T47D (cell line): Measurements from ENCODE around the gene TLR10.
"Not testable (repeated sequence)": the region's sequence is repeated elsewhere in the genome, so short reads cannot be mapped to it uniquely, and the experiment has no call there.

ENCODE experiments used
- DNase-seq, 2 experiments: peaks; one replicate each; pipeline versions ENCODE4 v3.0.0 to v3.0.0-alpha.2; 2011 to 2012; ENCODE audit warnings: low read depth in 1 of 2, low spot score in 1 of 2
- JUND ChIP-seq: IDR thresholded peaks from 2 replicates; pipeline ENCODE4 v1.6.1; 2012; ENCODE audit warnings: low read depth
- in situ Hi-C: cut with HindIII; loops from 2 replicates; pipeline ENCODE4 v1.10.0; 2016; ENCODE audit warnings: low sequenced_read_pairs, low pct_unique_long_range_greater_than_20kb

The TLR10 gene

DNA sequence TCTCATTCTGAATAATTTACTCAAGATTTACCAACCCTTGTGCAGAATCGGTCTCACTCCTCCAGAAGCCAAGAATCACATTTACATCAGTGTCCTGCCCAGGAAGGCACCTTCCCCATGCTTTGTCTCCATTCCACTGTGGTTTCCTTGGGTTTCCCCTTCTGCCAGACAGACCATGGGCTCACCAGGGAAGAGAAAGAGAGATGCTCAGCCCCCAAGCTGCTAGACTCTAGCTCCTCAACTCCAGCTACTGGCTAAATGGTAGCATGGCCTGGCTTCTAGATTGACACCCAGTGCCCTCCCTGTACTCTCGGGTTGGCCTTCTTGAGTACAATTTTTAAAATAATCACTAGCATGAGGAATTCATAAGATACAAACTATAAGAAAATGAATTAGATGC, 12.9 kb downstream of the TLR10 start:
- TF ChIP-seq JUND: no peak
- DNase-seq: no peak
- in situ Hi-C loops: no loop called here

DNA sequence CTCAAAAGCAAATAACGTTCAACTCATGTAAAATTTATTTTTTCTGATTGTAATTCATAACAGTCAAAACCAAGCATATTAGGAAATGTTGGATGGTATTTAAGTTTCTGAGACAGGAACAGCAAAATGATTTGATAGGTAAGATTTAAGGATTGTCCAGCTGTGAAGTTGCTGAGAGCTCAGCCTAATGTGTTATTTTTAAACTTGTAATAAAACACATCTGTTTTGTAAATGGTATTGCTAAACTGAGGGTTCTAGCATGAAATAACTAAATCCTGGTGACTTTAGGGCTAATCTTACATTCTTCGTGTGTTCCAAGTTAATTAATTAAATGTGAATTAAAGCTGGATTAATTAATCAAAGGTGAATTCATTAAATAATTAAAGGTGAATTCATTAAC, 13.3 kb downstream of the TLR10 start:
- DNase-seq: no peak
- in situ Hi-C loops: no loop called here
- TF ChIP-seq JUND: no peak

DNA sequence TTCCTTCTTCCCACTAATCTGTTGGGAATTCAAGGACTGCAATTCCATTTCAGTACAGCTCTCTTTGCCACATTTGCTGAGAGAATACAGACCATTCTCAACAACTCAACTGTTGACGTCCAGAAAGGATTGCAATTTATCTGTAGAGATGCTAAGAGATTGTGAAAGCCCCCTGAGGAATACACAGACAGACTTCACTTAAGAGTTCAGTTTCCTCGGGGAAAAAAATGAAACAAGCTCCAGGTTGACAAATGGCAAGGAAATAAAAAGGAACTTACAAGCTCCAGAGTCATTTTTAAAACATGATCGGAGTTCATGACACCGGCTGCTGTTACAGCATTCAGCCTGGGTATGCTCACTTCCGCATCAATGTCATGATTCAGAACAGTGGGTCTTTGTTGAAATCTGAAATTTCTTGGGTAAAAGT, 13.8 kb downstream of the TLR10 start:
- in situ Hi-C loops: no loop called here
- DNase-seq: no peak
- no peak for TF ChIP-seq JUND

DNA sequence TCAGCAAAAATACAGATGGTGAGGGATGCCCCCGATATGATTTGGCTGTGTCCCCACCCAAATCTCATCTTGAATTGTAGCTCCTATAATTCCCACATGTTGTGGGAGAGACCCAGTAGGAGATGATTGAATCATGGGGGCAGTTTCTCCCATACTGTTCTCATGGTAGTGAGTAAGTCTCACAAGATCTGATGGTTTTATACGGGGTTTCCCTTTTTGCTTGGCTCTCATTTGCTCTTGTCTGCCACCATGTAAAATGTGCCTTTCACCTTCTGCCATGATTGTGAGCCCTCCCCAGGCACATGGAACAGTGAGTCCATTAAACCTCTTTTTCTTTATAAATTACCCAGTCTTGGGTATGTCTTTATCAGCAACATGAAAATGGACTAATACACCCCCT, 15.8 kb downstream of the TLR10 start:
- in situ Hi-C loops, DNase-seq: not testable (repeated sequence)

DNA sequence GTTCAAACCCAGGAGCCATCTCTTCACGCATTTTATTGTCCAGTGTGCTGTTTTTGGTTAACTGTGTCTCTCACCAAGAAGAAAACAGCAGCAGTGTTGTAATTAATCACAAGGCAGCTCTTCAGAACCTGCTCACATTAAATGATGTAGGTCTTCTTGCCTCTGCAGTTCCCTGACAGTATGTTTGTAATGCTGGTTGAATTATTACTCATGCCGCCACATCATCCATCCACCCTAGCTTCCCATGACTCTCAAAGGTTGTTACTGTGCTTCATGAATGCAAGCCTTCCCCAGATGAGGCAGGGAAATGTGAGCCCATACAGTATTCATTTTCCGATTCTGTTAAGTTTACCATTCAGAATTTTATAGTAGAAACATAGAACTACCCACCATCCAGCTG, 17.4 kb downstream of the TLR10 start:
- in situ Hi-C loops: no loop called here
- no peak for TF ChIP-seq JUND
- DNase-seq: no peak

DNA sequence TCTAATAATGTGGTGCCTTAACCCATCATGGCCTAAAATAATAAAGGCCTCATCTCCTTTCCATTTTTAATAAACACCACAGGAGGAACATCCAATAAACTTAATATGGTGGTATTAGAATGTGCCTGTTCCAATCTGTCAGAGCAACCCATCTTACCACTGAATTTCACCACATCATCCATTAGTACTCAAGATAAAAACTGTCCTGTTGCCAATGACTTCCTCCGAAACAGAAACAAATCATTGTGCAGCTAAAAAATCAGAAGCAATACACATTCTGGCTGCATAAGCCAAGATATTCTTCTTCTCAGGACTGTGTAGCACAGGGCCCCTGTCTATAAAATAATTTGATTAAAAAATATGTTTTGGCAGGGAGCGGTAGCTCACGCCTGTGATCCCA, 18.5 kb downstream of the TLR10 start:
- TF ChIP-seq JUND: no peak
- DNase-seq: no peak
- in situ Hi-C loops: no loop called here

DNA sequence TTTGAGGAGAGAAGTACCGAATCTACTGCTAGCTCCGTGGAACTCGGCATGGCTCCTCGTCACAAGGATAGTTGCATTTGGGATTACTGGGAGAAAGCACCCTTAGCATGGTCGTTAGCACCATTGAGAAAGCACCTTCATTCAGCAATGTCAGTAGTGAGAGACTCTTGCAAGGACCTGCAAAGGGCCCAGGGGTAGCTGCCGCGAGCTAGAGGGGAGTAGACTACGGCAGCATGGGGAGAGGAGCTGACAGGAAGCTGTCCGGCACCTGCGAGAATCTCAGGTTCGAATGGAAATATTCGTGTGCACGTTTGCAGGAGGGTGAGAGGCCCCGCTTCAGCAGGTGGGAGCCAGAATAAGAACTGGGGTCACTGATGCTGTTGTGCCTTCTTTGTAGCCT, 20.2 kb downstream of the TLR10 start:
- in situ Hi-C loops: no loop called here
- DNase-seq: no peak
- no peak for TF ChIP-seq JUND

DNA sequence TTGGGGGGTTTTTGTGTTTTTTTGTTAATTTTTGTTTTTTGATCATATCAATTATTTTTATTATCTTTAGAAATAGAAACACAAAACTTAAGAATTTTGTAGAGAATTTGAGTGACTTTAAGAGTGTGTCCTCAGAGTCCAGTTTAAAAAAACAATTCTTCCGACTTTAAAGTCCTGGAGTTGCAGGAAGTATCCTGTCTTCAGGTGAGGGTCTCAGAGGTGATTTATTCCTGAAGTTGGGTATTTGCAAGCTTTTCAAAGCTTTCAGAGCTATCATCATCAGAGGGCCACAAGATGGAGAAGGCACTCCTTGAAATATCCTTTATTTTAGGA, 23.0 kb downstream of the TLR10 start:
- in situ Hi-C loops: no loop called here
- no peak for TF ChIP-seq JUND
- DNase-seq: no peak

DNA sequence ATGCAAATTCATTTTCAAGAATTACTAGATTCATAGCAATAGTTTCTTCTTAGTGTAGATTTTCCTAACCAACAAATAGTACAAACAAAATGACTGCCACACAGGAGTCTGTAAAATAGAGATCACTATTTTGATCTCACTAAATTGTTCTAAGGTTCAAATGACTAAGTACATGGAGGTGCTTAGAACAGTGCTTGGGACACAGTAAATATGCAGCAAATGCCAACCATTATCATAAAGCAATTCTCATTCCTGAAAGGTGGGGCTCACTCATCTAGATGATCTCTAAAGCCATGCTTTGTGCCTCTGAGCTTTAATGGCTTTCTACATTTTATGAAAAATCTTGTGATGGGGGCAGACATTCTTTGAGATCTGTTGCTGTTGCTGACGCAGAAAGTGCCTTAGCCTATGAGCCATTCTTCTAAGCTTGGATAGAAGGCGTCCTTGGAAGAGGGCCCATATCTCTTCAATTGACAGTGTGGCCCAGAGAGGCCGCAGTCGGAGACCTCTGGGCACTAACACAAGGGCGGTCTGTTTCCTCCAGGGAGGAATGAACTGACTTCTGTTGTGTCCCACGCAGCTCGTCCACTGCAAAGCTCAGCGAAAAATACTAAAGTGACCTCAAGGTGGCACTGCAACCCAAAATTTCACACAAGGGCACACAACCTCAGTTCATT, 23.5 kb downstream of the TLR10 start:
- in situ Hi-C loops: no loop called here
- DNase-seq: peak; percentile 5 to 20
- no peak for TF ChIP-seq JUND

DNA sequence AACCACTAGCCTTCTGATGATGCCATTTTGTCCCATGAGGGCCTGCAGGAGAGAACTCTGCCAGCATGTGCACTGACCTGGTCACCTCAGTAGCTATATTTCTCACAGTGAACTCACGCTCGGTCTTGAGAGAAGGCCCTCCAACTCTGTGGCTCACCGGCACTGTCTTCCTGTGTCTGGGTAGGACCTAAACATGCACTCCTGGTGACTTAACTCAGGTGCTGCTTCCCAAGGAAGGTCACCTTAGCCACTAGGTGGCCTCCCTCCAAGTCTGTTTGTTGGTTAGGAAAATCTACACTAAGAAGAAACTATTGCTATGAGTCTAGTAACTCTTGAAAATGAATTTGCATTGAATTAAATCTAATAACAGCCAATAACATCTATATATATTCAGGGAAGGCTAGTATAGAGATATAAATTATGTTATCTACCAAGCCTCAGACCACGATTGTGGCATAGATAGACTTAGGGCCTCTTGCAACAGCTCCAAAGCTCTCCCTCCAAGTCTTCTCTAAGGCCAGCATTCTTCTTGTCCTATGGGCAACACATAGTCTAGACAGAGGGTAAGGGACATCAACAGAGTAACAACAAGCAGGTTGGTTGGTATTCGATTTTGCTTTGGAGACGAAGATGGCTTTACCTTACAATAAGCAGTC, 24.7 kb downstream of the TLR10 start:
- in situ Hi-C loops: no loop called here
- peak; percentile 18 to 66 for DNase-seq
- TF ChIP-seq JUND: no peak

DNA sequence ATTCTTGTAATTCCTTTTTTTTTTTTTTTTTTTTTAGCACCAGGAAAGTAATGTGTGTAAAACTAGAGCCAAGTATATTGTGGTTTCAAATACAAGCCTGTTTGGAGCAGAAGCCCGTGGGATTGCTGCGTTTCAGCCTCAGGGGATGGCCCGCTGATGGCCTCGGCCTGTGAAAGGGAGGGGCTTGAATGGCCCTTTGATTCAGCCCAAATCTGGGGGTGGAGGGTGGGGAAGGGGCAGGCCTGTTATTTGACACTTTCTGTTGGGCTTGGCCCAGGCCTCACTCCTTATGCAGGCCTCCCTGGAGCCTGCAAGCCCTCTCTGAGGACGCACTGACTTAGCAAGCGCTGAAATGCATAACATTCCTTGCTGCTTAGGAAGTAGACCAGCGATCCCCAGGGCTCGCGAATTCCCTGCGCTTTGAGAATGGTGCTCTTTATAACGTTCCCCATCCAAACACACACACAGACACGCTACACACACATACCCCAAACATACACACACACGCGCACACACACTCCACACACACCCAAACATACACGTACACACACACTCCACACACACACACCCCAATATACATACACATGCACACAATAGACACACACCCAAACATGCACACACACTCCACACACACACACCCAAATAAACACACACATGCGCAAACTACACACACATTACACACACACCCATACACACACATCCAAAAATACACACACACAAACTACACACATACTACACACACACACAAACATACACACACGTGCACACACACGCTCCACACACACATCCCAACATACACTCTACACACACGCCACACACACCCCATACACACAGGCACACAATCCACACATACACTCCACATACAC, 29.6 kb downstream of the TLR10 start:
- DNase-seq: peak in 1 of 2 experiments; percentile 23
- in situ Hi-C loops: no loop called here
- no peak for TF ChIP-seq JUND

DNA sequence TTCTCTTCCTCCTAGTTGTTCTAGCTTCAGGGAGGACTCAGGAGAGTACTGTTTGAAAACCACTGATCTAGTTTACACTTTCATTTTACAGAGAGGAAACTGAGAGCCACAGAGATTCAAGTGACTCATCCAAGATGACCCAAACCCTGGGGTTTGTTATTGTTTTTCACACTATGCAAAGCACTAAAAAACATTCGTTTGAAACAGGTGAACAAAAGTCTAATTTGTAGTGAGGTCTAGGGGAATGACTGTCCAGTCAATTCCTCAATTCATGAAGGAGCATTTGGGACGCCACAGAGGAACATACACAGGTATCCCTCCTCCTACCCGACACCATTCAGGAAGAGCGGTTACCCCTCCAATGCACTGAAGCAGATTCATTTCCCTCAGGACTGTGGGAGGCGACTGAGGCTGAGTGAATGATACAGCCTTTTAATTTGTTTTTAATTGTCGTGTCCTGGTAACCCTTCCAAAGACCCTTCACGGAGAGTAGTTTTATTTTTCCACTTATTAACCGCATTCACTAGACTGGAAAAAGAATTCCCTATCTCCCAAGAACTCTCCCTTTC, 30.3 kb downstream of the TLR10 start:
- no peak for TF ChIP-seq JUND
- no peak for DNase-seq
- in situ Hi-C loops: no loop called here
